Upper lobe of left lung (tissue), 4 donors: ENCODE results near the gene ZNF23.

Source experiments
- CTCF ChIP-seq, 6 experiments: fragments of 450-650 bp in 4 of 6; fragments of 200-600 bp in 2 of 6; sonication (generic) in 2 of 6; IDR thresholded peaks; one replicate each; pipeline ENCODE4 v1.5.1; 2016 to 2019; ENCODE audit warnings: antibody characterized with exemption in 6 of 6
- EP300 ChIP-seq, 4 donors: sonication (generic); formaldehyde crosslinking; IDR thresholded peaks; one replicate each; pipeline ENCODE4 v1.5.1; 2017; ENCODE audit warnings: antibody characterized with exemption in 4 of 4, control low read depth in 2 of 4
- POLR2A ChIP-seq, 4 donors: fragments of 450-650 bp; IDR thresholded peaks; one replicate each; pipeline ENCODE4 v1.5.1; 2016 to 2017; ENCODE audit warnings: antibody characterized with exemption in 4 of 4, mild to moderate bottlenecking in 2 of 4

GRCh38 chr16:71480956-71481355 lies 18.9 kb upstream of the ZNF23 start:
- no peak for TF ChIP-seq CTCF (IDR thresholded peaks at IDR 0.05)
- no peak for TF ChIP-seq EP300 (IDR thresholded peaks at IDR 0.05)
- TF ChIP-seq POLR2A (IDR thresholded peaks at IDR 0.05): no peak
